Upper lobe of left lung (tissue), 4 donors: ENCODE measurements around the gene MAP4K2.

Experiments
- POLR2A ChIP-seq, 4 donors: fragments of 450-650 bp; IDR thresholded peaks; one replicate each; pipeline ENCODE4 v1.5.1; 2016 to 2017; ENCODE audit warnings: antibody characterized with exemption in 4 of 4, mild to moderate bottlenecking in 2 of 4
- TF ChIP-seq, protein P1 (sequence below), 6 experiments: fragments of 450-650 bp in 4 of 6; fragments of 200-600 bp in 2 of 6; sonication (generic) in 2 of 6; IDR thresholded peaks; one replicate each; pipeline ENCODE4 v1.5.1; 2016 to 2019; ENCODE audit warnings: antibody characterized with exemption in 6 of 6

DNA sequence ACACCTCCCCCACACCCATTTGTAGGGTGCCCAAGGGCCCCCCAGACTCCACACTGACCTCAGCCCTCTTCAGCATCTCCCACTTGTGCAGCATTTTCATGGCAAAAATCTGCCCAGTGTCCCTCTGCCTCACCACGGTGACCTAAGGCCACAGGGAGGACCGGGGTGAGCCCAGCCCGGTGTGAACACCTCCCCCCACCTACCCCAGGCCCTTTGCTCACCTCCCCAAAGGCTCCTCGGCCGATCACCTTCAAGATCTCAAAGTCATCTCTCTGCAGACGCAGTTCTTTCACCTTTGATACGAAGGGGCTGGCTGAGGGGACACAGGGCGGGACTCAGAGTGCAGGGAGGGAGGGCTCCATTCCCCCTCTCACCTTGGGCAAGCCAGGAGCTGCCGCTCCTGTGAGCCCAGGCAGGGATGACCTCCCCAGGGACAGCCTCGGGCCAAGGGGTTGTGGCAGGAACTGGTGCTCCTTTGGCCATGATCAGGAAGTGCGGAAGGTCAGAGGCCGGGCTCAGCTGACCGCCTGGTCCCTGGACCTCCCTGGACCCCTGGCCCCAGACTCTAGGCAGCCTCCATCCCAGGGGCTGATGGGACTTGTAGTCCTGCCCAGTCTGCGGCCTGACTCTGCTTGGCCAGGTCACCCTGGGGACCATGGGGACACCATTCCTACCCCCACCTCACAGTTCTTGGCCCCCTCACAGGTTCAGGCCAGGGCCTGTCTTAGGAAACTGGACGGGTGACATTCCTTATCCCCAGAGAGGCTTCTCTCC is 38.8 kb upstream of the MAP4K2 start:
- TF ChIP-seq, protein P1, sequence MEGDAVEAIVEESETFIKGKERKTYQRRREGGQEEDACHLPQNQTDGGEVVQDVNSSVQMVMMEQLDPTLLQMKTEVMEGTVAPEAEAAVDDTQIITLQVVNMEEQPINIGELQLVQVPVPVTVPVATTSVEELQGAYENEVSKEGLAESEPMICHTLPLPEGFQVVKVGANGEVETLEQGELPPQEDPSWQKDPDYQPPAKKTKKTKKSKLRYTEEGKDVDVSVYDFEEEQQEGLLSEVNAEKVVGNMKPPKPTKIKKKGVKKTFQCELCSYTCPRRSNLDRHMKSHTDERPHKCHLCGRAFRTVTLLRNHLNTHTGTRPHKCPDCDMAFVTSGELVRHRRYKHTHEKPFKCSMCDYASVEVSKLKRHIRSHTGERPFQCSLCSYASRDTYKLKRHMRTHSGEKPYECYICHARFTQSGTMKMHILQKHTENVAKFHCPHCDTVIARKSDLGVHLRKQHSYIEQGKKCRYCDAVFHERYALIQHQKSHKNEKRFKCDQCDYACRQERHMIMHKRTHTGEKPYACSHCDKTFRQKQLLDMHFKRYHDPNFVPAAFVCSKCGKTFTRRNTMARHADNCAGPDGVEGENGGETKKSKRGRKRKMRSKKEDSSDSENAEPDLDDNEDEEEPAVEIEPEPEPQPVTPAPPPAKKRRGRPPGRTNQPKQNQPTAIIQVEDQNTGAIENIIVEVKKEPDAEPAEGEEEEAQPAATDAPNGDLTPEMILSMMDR (IDR thresholded peaks at IDR 0.05): no peak
- no peak for TF ChIP-seq POLR2A (IDR thresholded peaks at IDR 0.05)
